GM12891 (cell line): ENCODE measurements around the gene C10orf71.

Experiments used
- PAX5 ChIP-seq: IDR thresholded peaks from 2 replicates; pipeline ENCODE4 v1.6.1; 2011; ENCODE audit warnings: low read length, moderate library complexity, mild to moderate bottlenecking; ENCODE audit not compliant: insufficient read depth, severe bottlenecking
- POLR2A ChIP-seq: IDR thresholded peaks from 2 replicates; pipeline ENCODE4 v1.6.1; 2011; ENCODE audit warnings: low read depth, low read length, control low read depth
- TAF1 ChIP-seq: IDR thresholded peaks from 2 replicates; pipeline ENCODE4 v1.6.1; 2011; ENCODE audit warnings: low read depth, low read length, control low read depth

- TF ChIP-seq TAF1 (no peak), POLR2A (no peak), PAX5 (no peak)
Measured at GRCh38 chr10:49324711-49325110, 25.7 kb downstream of the C10orf71 start.
